ENCODE results near the gene JTB.

- TF ChIP-seq EZH2 (IDR thresholded peaks at IDR 0.05; ENCODE audit: insufficient read depth, poor library complexity, severe bottlenecking) (no peak), EZH2phosphoT487 (IDR thresholded peaks at IDR 0.05; ENCODE audit: insufficient read depth, low read depth) (no peak)
Measured at GRCh38 chr1:153960206-153960605, 17.3 kb downstream of the JTB start.

Data from GM23248 (cell line).